Pancreas (tissue), 10 donors: ENCODE data around the gene STEAP1. TPM values are rescaled to one million over a fixed set of nuclear protein-coding genes. Genes with fewer than 3 reads are reported as not detected.

Source experiments
- ATAC-seq, 4 donors: fragments of 200-7000 bp; cut with Tn5 transposase; one replicate each; pipeline versions ENCODE4 v1.8.0 to v1.9.1; 2020; ENCODE audit warnings: mild to moderate bottlenecking in 4 of 4, moderate library complexity in 4 of 4
- DNase-seq, 6 donors: peaks; one replicate each; pipeline ENCODE4 v3.0.0-alpha.2; 2020
- FAIRE-seq: peaks from 2 replicates; lab custom pipeline; 2012; peaks lifted over from hg19 to GRCh38; lab: Jason Lieb, UNC
- H3K27ac ChIP-seq, 4 donors: fragments of 200-600 bp; sonication (generic); 1 replicate in 3 of 4; 2 replicates in 1 of 4; pipeline versions ENCODE4 v1.5.0 to v1.8.0; 2020
- H3K27me3 ChIP-seq, 4 donors: fragments of 200-600 bp; one replicate each; pipeline ENCODE4 v1.8.0; 2021
- H3K36me3 ChIP-seq, 3 donors: fragments of 200-600 bp; sonication (generic) in 1 of 3; one replicate each; pipeline versions ENCODE4 v1.5.0 to v1.8.0; 2020 to 2021
- H3K4me1 ChIP-seq, 3 donors: fragments of 200-600 bp; one replicate each; pipeline ENCODE4 v1.8.0; 2021
- H3K4me3 ChIP-seq, 4 donors: fragments of 200-600 bp; sonication (generic) in 2 of 4; one replicate each; pipeline versions ENCODE4 v1.5.0 to v1.8.0; 2020 to 2021
- H3K9me3 ChIP-seq, 4 donors: fragments of 200-600 bp; one replicate each; pipeline ENCODE4 v1.8.0; 2021
- CTCF ChIP-seq, 4 donors: fragments of 200-600 bp; sonication (generic) in 3 of 4; IDR thresholded peaks; one replicate each; pipeline versions ENCODE4 v1.5.0 to v1.8.0; 2021; ENCODE audit warnings: antibody characterized with exemption in 4 of 4
- WGBS, 2 donors: extraction: QIAGEN DNeasy Blood & Tissue Kit; methylation state at CpG; one replicate each; pipeline ENCODE4 v1.1.7; 2013; 5-methylcytosine and 5-hydroxymethylcytosine counted together
- intact Hi-C, 3 donors: fragments of 100-400 bp; cut with DNase I; formaldehyde crosslinking; loops; one replicate each; pipeline versions ENCODE4 v1.11.1 to v1.14.2; 2022
- polyA plus RNA-seq, 2 donors: library from polyadenylated mRNA; stranded (reverse); fragments of 200-250 nt; gene quantifications; one replicate each; pipeline ENCODE4 v1.2.3, GENCODE V29; 2013
- total RNA-seq, 6 donors: library from RNA; stranded (reverse); fragmentation: NEBNext Ultra II Directional in 4 of 6; extraction: Animal tissue kit (Norgen Biotek cat#: 25700) in 4 of 6; gene quantifications; one replicate each; pipeline versions ENCODE4 v1.2.1 to v1.2.4, GENCODE V29; 2021 to 2023
- donor health status: healthy with polysubstance abuse.
- donor health status: DM: no; HTN: no; CAD: no; lungs with moderate emphysema.
- donor health status: DM: no; HTN: no; CAD: no.
- donor health status: control.
- donor health status: control.
- donor health status: Bipolar disorder and iron deficiency.
- donor health status: DM: yes; HTN: yes; CAD: no.
- donor health status: DM: no; HTN: no; CAD: no.
- donor health status: DM: no; HTN: no; CAD: no.
- donor health status: DM: yes; HTN: yes; CAD: no.

STEAP1 gene
- total and polyA plus RNA-seq, 8 donors = 1.1 to 8.3 (median 2.8) TPM

GRCh38 chr7:90212149-90212495 lies 57.9 kb downstream of the STEAP1 start:
- Histone ChIP-seq H3K4me3 (peak overlapping the region; percentile 55 to 87 (median 76)), H3K9me3 (no peaks in the 10 kb centered on the region), H3K27me3 (no peaks in the 10 kb centered on the region), H3K36me3 (no peaks in the 10 kb centered on the region), H3K4me1 (peaks cover 0 to 8% (median 5%) of the 10 kb centered on the region in 3 donors), H3K27ac (peak overlapping the region; percentile 67 to 91 (median 81))
- FAIRE-seq (no peak), DNase-seq (no peak), ATAC-seq (no peak)
- 3 to 6% methylated on average over 6 of the region's 6 CpGs for WGBS, 2 donors
- intact Hi-C loops = no loop called here
- no peak for TF ChIP-seq CTCF (IDR thresholded peaks at IDR 0.05)

DNA sequence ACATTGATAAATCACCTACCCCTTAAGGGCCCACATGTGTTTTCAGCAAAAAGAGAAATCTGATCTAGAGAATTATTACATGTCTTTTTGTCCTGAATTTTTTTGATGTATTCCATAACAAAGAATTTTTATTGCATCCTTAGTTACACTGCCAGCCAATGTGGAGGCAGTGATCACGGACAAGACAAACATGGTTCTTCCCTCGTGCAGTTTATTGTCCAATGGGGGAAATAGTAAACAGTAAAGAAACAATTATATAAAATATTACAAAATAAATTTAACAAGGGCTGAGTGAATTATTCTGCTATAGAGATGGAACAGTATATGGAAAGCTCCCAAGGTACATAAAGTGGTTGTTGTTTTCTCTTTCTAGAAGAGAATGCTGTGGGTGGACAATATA lies 59.3 kb downstream of the STEAP1 start:
- 82 to 87% methylated on average over 2 of the region's 2 CpGs for WGBS, 2 donors
- Histone ChIP-seq H3K36me3 (no peaks in the 10 kb centered on the region), H3K27me3 (no peaks in the 10 kb centered on the region), H3K4me3 (peak overlapping the region in 1 of 4 donors; percentile 87), H3K4me1 (peaks cover 0 to 8% (median 5%) of the 10 kb centered on the region in 3 donors), H3K27ac (no peak overlapping the region), H3K9me3 (no peaks in the 10 kb centered on the region)
- intact Hi-C loops = no loop called here
- ATAC-seq (no peak), FAIRE-seq (no peak), DNase-seq (no peak)
- no peak for TF ChIP-seq CTCF (IDR thresholded peaks at IDR 0.05)

Other genes starting within 250 kb of the STEAP1 start
- 10 to 100 TPM in 2 of 6 donors, 1 to 10 TPM in 4; 5.1 to 10.7 (median 8.0) TPM for gene STEAP2, start 57.3 kb downstream of the STEAP1 start, total RNA-seq
- 1 to 10 TPM; 2.3 to 6.6 TPM for gene STEAP2, start 57.3 kb downstream of the STEAP1 start, polyA plus RNA-seq
- 1 to 10 TPM; 2.6 to 5.8 (median 3.8) TPM for gene CFAP69, start 90.7 kb downstream of the STEAP1 start, total RNA-seq
- 10 to 100 TPM in 1 of 2 donors, 1 to 10 TPM in 1; 4.4 to 12.8 TPM for gene CFAP69, start 90.7 kb downstream of the STEAP1 start, polyA plus RNA-seq
- not detected for gene FAM237B, start 166.8 kb downstream of the STEAP1 start, total RNA-seq
- gene FAM237B, start 166.8 kb downstream of the STEAP1 start, polyA plus RNA-seq = not detected
- 10 to 100 TPM in 4 of 6 donors, 1 to 10 TPM in 2; 9.2 to 14.7 (median 12.1) TPM for gene GTPBP10, start 192.2 kb downstream of the STEAP1 start, total RNA-seq
- gene GTPBP10, start 192.2 kb downstream of the STEAP1 start, polyA plus RNA-seq = 10 to 100 TPM in 1 of 2 donors, 1 to 10 TPM in 1; 8.1 to 10.2 TPM
- 10 to 100 TPM; 11.8 to 33.3 (median 17.1) TPM for gene CLDN12, start 249.0 kb downstream of the STEAP1 start, total RNA-seq
- gene CLDN12, start 249.0 kb downstream of the STEAP1 start, polyA plus RNA-seq = 10 to 100 TPM; 10.5 to 14.2 TPM